Measurements from ENCODE around the gene GAL3ST2. TPM values are rescaled to one million over a fixed set of nuclear protein-coding genes. Genes with fewer than 3 reads are reported as not detected.

The GAL3ST2 gene
- polyA plus RNA-seq, 1 of the 3 experiments (the other 2 are of a cell fraction): 0.15 TPM

DNA sequence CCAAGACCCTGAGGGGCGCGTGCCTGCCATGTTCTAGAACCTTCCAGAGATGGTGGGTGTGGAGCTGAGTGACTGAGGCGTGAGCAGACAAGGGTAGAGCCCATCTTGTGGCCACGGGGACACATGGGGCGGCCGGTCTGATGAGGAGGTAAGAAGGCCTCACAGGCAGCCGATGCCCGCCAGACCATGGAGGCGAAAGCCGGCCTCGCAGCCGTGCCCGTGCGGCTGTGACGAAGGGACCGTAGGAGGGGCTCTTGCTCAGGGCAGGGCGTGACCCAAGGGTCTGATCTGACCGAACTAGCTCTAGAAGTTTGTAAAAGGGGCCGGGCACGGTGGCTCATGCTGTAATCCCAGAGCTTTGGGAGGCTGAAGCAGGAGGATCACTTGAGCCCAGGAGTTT, 22.6 kb upstream of the GAL3ST2 start:
- H3K9me3 ChIP-seq: no peaks in the 10 kb centered on the region
- no peak overlapping the region for H2AFZ ChIP-seq (ENCODE audit: low read depth)
- H3K79me2 ChIP-seq (ENCODE audit: insufficient read depth): no peaks in the 10 kb centered on the region
- H4K20me1 ChIP-seq (ENCODE audit: insufficient read depth): no peaks in the 10 kb centered on the region
- H3K27ac ChIP-seq (ENCODE audit: low read depth in 2 of 2, low read length in 1 of 2): no peak overlapping the region
- no peaks in the 10 kb centered on the region for H3K9me2 ChIP-seq
- peaks cover 4% of the 10 kb centered on the region for H3F3A ChIP-seq (replicated peaks; ENCODE audit: insufficient read depth)
- H3K27me3 ChIP-seq (ENCODE audit: insufficient read depth): no peaks in the 10 kb centered on the region
- H3K4me3 ChIP-seq (ENCODE audit: low read depth in 2 of 2, low read length in 1 of 2): no peak overlapping the region
- 98% methylated on average over 20 of the region's 20 CpGs for WGBS (ENCODE audit: low lambda C conversion rate)
- ChIA-PET POLR2A (no interaction called here), CTCF (no interaction called here)
- no peak for TF ChIP-seq GATA2 (CRISPR knock-in tag; IDR thresholded peaks at IDR 0.05)
- H3K9ac ChIP-seq: no peak overlapping the region
- no peak for DNase-seq
- H3K36me3 ChIP-seq (replicated peaks in 1 of 2; ENCODE audit: control insufficient read depth in 1 of 2, insufficient read depth in 2 of 2, low read length in 1 of 2): peaks cover 4 to 29% of the 10 kb centered on the region in 2 experiments
- H3K4me1 ChIP-seq (ENCODE audit: control insufficient read depth in 1 of 2, insufficient read depth in 2 of 2, low read depth in 1 of 2, low read length in 1 of 2): no peaks in the 10 kb centered on the region
- H3K4me2 ChIP-seq: no peak overlapping the region

DNA sequence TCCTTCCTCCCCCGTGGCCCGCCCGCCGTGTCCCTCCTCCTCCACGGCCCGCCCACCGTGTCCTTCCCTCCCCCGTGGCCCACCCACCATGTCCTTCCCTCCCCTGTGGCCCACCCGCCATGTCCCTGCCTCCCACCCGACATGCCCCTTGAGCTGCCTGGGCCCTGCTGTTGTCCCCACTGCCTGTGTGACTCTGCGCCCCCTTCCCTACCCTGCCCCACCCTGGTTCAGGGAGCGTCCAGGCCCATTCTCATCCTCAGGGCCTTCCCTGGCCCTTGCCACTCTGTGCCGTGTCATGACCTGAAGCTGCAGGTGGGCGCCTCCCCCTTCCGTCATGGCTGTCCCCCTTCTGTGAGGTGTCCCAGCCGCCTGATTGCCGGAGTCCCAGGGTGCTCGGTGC, 21.5 kb upstream of the GAL3ST2 start:
- no peak overlapping the region for H3K4me2 ChIP-seq
- H3K36me3 ChIP-seq (replicated peaks in 1 of 2; ENCODE audit: control insufficient read depth in 1 of 2, insufficient read depth in 2 of 2, low read length in 1 of 2): peaks cover 12 to 27% of the 10 kb centered on the region in 2 experiments
- H3K4me1 ChIP-seq (ENCODE audit: control insufficient read depth in 1 of 2, insufficient read depth in 2 of 2, low read depth in 1 of 2, low read length in 1 of 2): no peaks in the 10 kb centered on the region
- no peak for TF ChIP-seq FOXJ3 (CRISPR knock-in tag; IDR thresholded peaks at IDR 0.05)
- TF ChIP-seq, protein P1, sequence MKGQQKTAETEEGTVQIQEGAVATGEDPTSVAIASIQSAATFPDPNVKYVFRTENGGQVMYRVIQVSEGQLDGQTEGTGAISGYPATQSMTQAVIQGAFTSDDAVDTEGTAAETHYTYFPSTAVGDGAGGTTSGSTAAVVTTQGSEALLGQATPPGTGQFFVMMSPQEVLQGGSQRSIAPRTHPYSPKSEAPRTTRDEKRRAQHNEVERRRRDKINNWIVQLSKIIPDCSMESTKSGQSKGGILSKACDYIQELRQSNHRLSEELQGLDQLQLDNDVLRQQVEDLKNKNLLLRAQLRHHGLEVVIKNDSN (IDR thresholded peaks at IDR 0.05; ENCODE audit: borderline replicate concordance, low read depth): no peak
- no peak for TF ChIP-seq RCOR1 (IDR thresholded peaks at IDR 0.05; ENCODE audit: low read length)
- ChIA-PET CTCF (no interaction called here), POLR2A (no interaction called here)
- no peak overlapping the region for H3K27ac ChIP-seq (ENCODE audit: low read depth in 2 of 2, low read length in 1 of 2)
- no peak overlapping the region for H3K4me3 ChIP-seq (ENCODE audit: low read depth in 2 of 2, low read length in 1 of 2)
- no peaks in the 10 kb centered on the region for H3K9me3 ChIP-seq
- 86% methylated on average over 15 of the region's 18 CpGs for WGBS (ENCODE audit: low lambda C conversion rate)
- H3F3A ChIP-seq (replicated peaks; ENCODE audit: insufficient read depth): peaks cover 10% of the 10 kb centered on the region
- DNase-seq: no peak
- no peaks in the 10 kb centered on the region for H3K27me3 ChIP-seq (ENCODE audit: insufficient read depth)
- H3K9me2 ChIP-seq: no peaks in the 10 kb centered on the region
- H4K20me1 ChIP-seq (ENCODE audit: insufficient read depth): no peaks in the 10 kb centered on the region
- H3K9ac ChIP-seq: no peak overlapping the region
- H2AFZ ChIP-seq (ENCODE audit: low read depth): no peak overlapping the region
- no peaks in the 10 kb centered on the region for H3K79me2 ChIP-seq (ENCODE audit: insufficient read depth)

DNA sequence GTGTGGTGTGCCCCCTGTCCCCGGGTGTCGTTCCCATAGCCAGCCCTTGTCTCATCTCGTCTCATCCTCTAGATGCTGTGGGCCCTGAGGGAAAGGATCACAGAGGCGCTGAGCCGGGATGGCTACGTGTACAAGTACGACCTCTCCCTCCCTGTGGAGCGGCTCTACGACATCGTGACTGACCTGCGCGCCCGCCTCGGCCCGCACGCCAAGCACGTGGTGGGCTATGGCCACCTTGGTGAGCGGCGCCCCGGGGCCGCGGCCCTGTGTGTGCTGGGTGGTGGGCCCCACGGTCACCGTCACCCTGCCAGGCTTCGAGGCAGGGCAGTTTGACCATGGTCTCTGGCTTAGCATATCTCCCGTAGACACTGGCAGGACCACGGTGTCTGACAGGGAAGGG, 20.8 kb upstream of the GAL3ST2 start:
- Histone ChIP-seq H3K79me2 (ENCODE audit: insufficient read depth) (no peaks in the 10 kb centered on the region), H3K4me1 (ENCODE audit: control insufficient read depth in 1 of 2, insufficient read depth in 2 of 2, low read depth in 1 of 2, low read length in 1 of 2) (no peaks in the 10 kb centered on the region), H3K4me2 (no peak overlapping the region), H4K20me1 (ENCODE audit: insufficient read depth) (no peaks in the 10 kb centered on the region), H3K27me3 (ENCODE audit: insufficient read depth) (no peaks in the 10 kb centered on the region), H2AFZ (ENCODE audit: low read depth) (no peak overlapping the region), H3K27ac (ENCODE audit: low read depth in 2 of 2, low read length in 1 of 2) (no peak overlapping the region), H3K36me3 (replicated peaks in 1 of 2; ENCODE audit: control insufficient read depth in 1 of 2, insufficient read depth in 2 of 2, low read length in 1 of 2) (peaks cover 15 to 29% of the 10 kb centered on the region in 2 experiments), H3K9ac (no peak overlapping the region), H3K9me3 (no peaks in the 10 kb centered on the region), H3K4me3 (ENCODE audit: low read depth in 2 of 2, low read length in 1 of 2) (no peak overlapping the region), H3K9me2 (no peaks in the 10 kb centered on the region), H3F3A (replicated peaks; ENCODE audit: insufficient read depth) (peaks cover 12% of the 10 kb centered on the region)
- ChIA-PET CTCF (interaction anchor here (0.6 kb wide), 1 partner anchor 107 kb away, joined by 3 read pairs; no protein-coding TSS in a partner anchor), POLR2A (no interaction called here)
- TF ChIP-seq TEAD4 (IDR thresholded peaks at IDR 0.05; ENCODE audit: borderline replicate concordance, insufficient read depth): no peak
- no peak for TF ChIP-seq EZH2phosphoT487 (IDR thresholded peaks at IDR 0.05; ENCODE audit: borderline replicate concordance, low read depth)
- TF ChIP-seq, protein P2, sequence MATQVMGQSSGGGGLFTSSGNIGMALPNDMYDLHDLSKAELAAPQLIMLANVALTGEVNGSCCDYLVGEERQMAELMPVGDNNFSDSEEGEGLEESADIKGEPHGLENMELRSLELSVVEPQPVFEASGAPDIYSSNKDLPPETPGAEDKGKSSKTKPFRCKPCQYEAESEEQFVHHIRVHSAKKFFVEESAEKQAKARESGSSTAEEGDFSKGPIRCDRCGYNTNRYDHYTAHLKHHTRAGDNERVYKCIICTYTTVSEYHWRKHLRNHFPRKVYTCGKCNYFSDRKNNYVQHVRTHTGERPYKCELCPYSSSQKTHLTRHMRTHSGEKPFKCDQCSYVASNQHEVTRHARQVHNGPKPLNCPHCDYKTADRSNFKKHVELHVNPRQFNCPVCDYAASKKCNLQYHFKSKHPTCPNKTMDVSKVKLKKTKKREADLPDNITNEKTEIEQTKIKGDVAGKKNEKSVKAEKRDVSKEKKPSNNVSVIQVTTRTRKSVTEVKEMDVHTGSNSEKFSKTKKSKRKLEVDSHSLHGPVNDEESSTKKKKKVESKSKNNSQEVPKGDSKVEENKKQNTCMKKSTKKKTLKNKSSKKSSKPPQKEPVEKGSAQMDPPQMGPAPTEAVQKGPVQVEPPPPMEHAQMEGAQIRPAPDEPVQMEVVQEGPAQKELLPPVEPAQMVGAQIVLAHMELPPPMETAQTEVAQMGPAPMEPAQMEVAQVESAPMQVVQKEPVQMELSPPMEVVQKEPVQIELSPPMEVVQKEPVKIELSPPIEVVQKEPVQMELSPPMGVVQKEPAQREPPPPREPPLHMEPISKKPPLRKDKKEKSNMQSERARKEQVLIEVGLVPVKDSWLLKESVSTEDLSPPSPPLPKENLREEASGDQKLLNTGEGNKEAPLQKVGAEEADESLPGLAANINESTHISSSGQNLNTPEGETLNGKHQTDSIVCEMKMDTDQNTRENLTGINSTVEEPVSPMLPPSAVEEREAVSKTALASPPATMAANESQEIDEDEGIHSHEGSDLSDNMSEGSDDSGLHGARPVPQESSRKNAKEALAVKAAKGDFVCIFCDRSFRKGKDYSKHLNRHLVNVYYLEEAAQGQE (IDR thresholded peaks at IDR 0.05; ENCODE audit: low read depth, low read length): no peak
- TF ChIP-seq, protein P3, sequence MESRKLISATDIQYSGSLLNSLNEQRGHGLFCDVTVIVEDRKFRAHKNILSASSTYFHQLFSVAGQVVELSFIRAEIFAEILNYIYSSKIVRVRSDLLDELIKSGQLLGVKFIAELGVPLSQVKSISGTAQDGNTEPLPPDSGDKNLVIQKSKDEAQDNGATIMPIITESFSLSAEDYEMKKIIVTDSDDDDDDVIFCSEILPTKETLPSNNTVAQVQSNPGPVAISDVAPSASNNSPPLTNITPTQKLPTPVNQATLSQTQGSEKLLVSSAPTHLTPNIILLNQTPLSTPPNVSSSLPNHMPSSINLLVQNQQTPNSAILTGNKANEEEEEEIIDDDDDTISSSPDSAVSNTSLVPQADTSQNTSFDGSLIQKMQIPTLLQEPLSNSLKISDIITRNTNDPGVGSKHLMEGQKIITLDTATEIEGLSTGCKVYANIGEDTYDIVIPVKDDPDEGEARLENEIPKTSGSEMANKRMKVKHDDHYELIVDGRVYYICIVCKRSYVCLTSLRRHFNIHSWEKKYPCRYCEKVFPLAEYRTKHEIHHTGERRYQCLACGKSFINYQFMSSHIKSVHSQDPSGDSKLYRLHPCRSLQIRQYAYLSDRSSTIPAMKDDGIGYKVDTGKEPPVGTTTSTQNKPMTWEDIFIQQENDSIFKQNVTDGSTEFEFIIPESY (IDR thresholded peaks at IDR 0.05; ENCODE audit: borderline replicate concordance, low read depth): no peak
- no peak for TF ChIP-seq JUND (IDR thresholded peaks at IDR 0.05)
- TF ChIP-seq NFIC (IDR thresholded peaks at IDR 0.05; ENCODE audit: borderline replicate concordance): no peak
- TF ChIP-seq MXI1 (IDR thresholded peaks at IDR 0.05; ENCODE audit: low read depth, low read length): no peak
- no peak for TF ChIP-seq FOSL2 (IDR thresholded peaks at IDR 0.05; ENCODE audit: borderline replicate concordance, low read depth)
- TF ChIP-seq RCOR1 (IDR thresholded peaks at IDR 0.05; ENCODE audit: low read length): no peak
- no peak for TF ChIP-seq GATA2 (CRISPR knock-in tag; IDR thresholded peaks at IDR 0.05)
- TF ChIP-seq SIN3A (IDR thresholded peaks at IDR 0.05; ENCODE audit: borderline replicate concordance, low read depth, low read length): no peak
- TF ChIP-seq, protein P1 (IDR thresholded peaks at IDR 0.05; ENCODE audit: borderline replicate concordance, low read depth): no peak
- no peak for TF ChIP-seq TAF1 (IDR thresholded peaks at IDR 0.05; ENCODE audit: borderline replicate concordance, low read depth, low read length)
- DNase-seq: no peak
- WGBS (ENCODE audit: low lambda C conversion rate): 100% methylated on average over 1 of the region's 27 CpGs
